CD4-positive, alpha-beta T cell treated with Interleukin-15 for 1 hour (primary cell): Measurements from ENCODE around the gene FBXL20.

ENCODE experiments used
- DNase-seq: peaks from one replicate; pipeline ENCODE4 v3.0.0-alpha.2; 2020

FBXL20 gene

GRCh38 chr17:39223907-39224777 lies 177.3 kb downstream of the FBXL20 start:
- no peak for DNase-seq

GRCh38 chr17:39222866-39223834 lies 178.3 kb downstream of the FBXL20 start:
- DNase-seq, result no peak

- no peak for DNase-seq
These were observed 179.3 kb downstream of the FBXL20 start for GRCh38 chr17:39222151-39222550.

GRCh38 chr17:39221572-39221971 lies 179.9 kb downstream of the FBXL20 start:
- DNase-seq, result no peak

- DNase-seq, result no peak
These were observed 181.7 kb downstream of the FBXL20 start for GRCh38 chr17:39219647-39220154.

GRCh38 chr17:39218906-39219305 lies 182.5 kb downstream of the FBXL20 start:
- DNase-seq, result no peak

GRCh38 chr17:39217734-39218369 lies 183.6 kb downstream of the FBXL20 start:
- no peak for DNase-seq

GRCh38 chr17:39213852-39214251 lies 187.6 kb downstream of the FBXL20 start:
- no peak for DNase-seq

- DNase-seq, result no peak
These were observed 188.5 kb downstream of the FBXL20 start for GRCh38 chr17:39212841-39213480.

- no peak for DNase-seq
These were observed 189.1 kb downstream of the FBXL20 start for GRCh38 chr17:39212195-39212810.

- no peak for DNase-seq
These were observed 191.4 kb downstream of the FBXL20 start for GRCh38 chr17:39210093-39210434.

- peak; percentile 80 for DNase-seq
These were observed 191.9 kb downstream of the FBXL20 start for GRCh38 chr17:39209317-39210092.

GRCh38 chr17:39208893-39209292 lies 192.5 kb downstream of the FBXL20 start:
- peak; percentile 75 for DNase-seq

GRCh38 chr17:39208136-39208535 lies 193.3 kb downstream of the FBXL20 start:
- no peak for DNase-seq

- no peak for DNase-seq
These were observed 196.3 kb downstream of the FBXL20 start for GRCh38 chr17:39205112-39205526.

GRCh38 chr17:39204245-39204644 lies 197.2 kb downstream of the FBXL20 start:
- no peak for DNase-seq
